GM18499 (cell line): ENCODE data around the gene ACTN4.

Experiments used
- ATAC-seq: cut with Tn5 transposase; IDR thresholded peaks from one replicate; pipeline ENCODE4 v1.9.1; 2021; ENCODE audit warnings: moderate number of reproducible peaks; ENCODE audit not compliant: insufficient read depth, unreplicated experiment

Gene ACTN4

DNA sequence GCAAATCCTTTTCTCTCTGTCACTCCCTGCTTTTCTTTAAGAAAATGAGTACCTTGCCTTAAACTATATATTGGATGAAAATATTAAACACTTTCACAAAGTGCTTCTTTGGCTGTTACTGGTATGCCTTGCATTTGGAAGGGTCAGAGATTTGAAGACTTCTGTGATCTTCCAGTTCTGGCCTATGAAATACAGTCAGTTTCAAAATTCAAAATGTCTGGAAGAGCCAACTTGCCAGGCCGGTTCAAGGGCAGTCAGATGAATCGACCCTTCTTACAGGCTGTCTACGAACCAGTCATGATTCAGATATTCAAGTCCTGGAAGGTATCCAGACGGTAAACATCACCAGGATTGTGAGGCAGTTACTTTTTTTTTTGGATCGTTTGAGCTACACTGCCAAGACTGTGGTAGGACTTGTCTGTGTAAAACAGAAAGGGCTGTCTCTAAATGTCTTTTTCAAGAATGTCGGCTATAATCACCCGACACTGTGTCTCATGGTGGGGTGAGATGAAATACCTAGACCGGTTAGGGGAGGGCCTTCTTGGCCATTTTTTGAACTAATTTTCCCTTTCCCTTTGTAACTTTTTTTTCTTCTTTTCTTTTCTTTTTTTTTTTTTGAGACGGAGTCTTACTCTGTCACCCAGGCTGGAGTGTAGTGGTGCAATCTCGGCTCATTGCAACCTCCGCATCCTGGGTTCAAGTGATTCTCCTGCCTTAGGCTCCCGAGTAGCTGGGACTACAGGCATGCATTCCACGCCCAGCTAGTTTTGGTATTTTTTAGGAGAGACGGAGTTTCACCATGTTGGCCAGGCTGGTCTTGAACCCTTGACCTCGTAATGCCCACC is 11.2 kb downstream of the ACTN4 start:
- ATAC-seq, result no peak

DNA sequence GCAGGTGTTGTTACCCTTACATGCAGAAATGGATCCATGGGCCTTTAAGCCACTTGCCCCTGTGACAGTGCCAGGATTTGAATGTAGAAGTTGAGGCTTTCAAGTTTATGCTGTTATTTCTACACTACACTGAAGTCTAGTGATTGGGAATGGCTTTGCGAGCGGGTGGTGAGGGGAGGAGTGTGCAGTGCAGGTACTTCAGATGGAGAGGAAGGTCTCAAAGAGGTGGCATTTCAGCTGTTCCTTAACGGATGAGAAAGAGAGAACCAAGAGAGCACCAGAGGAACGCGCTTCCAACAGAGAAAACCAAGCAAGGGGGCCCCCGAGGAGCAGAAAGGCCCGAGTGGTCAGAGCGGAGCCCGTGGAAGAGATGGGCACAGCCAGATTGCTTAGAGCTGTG is 13.3 kb downstream of the ACTN4 start:
- ATAC-seq, result no peak

DNA sequence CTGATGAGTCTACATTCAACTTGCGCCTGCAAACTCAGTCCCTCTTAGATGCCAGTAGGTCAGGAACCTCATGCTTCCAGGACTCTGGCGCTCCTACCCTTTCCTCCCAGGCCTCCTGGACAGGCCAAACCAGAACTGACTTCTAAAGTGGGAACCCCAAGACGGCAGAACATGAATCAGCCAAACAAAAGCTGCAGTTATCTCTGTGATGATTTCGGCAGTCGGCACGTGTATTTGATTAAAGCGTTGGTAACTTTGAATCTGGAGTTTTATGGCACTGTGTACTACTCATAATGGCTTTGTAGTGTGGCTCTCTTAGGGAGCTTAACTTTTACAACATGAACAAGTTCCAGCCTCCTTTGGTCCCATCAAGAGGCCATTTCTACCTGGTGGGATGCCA is 13.7 kb downstream of the ACTN4 start:
- ATAC-seq, result no peak

- no peak for ATAC-seq
Measured at GRCh38 chr19:38661996-38662395, 14.5 kb downstream of the ACTN4 start.

- no peak for ATAC-seq
Measured at GRCh38 chr19:38662537-38663155, 15.2 kb downstream of the ACTN4 start.

DNA sequence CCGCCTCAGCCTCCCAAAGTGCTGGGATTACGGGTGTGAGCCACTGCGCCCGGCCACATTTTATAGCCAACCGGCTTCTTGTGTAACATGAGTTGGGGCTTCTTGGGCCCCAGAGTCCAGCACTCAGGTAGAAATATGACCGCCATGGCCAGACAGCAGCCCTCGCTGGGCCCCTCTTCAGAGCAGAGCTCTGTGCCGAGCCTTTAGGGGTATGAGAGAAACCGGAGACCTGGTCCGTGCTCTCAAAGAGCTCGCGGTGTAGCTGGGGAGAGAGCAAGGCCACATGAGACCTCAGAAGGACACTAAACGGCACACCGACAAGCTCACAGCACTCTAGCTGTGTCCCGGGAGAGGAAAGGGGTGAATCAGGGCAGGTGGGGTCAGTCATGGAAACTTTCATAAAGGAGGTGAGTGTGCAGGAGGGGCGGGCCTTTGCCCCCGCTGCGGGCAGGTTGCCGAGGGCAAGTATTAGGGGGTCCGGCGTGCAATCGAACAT is 15.8 kb downstream of the ACTN4 start:
- ATAC-seq, result no peak

GRCh38 chr19:38663957-38664502 is 16.6 kb downstream of the ACTN4 start:
- ATAC-seq, result no peak

- no peak for ATAC-seq
Measured at GRCh38 chr19:38664503-38665211, 17.2 kb downstream of the ACTN4 start.

- ATAC-seq, result no peak
Measured at GRCh38 chr19:38665219-38665931, 17.9 kb downstream of the ACTN4 start.

- no peak for ATAC-seq
Measured at GRCh38 chr19:38665950-38666662, 18.7 kb downstream of the ACTN4 start.

- ATAC-seq, result no peak
Measured at GRCh38 chr19:38666663-38667511, 19.4 kb downstream of the ACTN4 start.

DNA sequence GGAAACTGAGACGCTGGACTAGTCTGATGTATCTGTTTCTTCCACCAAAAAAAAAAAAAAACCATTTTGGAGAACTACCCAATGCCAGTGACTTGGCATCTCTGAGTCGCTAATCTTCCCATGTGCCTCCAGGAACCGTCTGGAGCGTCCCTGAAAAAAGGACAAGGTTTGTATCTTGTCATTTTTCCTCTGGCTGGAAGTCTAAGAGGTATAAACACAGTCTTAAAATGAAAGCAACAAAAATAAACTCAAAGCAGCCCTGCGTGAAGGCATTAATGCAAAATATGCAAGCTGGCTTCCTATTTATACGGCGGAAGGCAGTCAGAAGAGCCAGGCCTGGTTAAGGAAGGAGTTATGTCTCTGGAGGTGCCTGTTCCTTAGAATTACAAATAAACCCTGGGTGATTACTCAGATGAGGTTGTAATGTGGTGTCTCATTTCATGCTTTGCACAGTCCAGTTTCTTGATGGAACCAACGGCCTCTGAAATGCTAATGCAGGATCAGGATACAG is 20.3 kb downstream of the ACTN4 start:
- no peak for ATAC-seq

DNA sequence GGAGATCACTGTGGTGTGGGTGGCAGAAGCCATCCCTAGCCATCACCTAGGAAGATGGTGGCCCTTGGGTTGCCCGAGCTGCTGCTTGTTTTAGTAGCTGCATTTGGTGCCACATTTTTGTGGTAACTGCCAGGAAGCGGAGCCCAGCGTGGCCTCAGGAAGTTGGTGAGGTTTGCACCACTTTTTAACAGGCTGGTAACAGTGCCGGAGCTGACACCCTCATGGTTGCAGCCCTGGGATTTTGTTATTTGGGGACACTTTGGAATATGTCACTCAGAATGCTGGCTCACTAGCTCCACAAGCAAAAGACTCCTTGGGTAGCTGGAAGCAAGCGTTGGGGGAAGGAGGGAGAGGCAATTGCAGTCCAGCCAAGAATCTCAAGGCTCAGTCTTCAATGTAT is 22.1 kb downstream of the ACTN4 start:
- ATAC-seq, result no peak

DNA sequence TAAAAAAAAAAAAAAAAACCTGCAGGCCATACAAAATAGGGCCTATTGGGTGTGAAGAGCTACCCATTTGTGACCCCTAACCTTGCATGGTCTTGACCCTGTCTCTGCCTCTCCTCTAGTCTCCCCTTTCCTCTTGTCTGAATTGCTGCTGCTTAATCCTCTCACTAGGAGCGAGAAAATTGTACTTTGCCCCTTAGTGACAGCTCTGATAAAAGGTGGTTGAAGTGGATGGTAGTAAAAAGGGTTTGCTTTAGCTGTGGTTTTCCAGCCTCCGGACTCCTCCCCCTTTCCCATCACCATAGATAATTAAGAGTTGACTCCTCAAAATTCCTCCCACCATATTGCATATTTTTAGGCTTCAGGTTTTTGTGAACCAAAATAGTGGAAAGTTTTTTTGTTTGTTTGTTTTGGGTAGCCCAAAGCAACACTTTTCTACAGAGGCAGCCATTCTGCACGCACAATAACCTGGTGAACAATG is 23.5 kb downstream of the ACTN4 start:
- ATAC-seq, result no peak

GRCh38 chr19:38671654-38672053 is 24.2 kb downstream of the ACTN4 start:
- no peak for ATAC-seq

DNA sequence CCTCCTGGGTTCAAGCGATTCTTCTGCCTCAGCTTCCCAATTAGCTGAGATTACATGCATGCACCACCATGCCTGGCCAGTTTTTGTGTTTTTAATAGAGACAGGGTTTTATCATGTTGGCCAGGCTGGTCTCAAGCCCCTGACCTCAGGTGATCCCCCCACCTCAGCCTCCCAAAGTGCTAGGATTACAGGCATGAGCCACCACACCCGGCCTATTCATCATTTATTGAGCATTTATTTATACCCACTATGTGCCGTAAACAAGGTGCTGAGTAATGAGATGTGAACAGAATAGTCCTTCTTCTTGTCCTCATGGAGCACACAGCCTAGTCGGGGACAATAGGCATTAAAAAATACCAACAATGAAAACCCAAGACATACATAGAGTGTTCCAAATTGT is 25.6 kb downstream of the ACTN4 start:
- no peak for ATAC-seq

GRCh38 chr19:38674388-38675171 is 27.1 kb downstream of the ACTN4 start:
- no peak for ATAC-seq

DNA sequence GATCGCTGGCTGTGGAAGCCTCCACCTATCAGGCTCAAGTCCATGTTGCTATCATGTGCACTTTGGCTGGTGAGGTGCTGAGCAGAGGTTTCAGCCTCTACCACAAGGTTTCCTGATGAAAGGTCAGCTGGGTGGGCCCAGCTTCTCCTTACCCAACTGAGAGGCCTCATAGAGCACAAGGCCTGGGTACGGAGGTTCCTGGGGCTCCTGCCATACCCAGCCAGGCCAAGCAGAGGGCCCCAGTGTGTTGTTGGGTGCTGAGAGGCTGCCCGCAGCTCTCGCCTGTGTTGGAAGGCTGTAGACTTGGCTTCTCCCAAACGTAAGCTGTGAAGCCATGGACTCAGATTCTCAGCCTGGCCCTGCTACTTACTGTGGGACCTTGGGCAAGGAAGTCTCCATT is 28.2 kb downstream of the ACTN4 start:
- no peak for ATAC-seq
